A549 (cell line): ENCODE results near the gene CARD10.

ENCODE experiments used
- CHD4 ChIP-seq: fragments of 200-600 bp; sonication (generic); IDR thresholded peaks from 2 replicates; pipeline ENCODE4 v1.6.1; 2016; ENCODE audit warnings: antibody characterized with exemption, mild to moderate bottlenecking, borderline replicate concordance
- EP300 ChIP-seq, 2 experiments: fragments of >200 bp; sonication (Bioruptor Twin); formaldehyde crosslinking; IDR thresholded peaks; 2 replicates in 1 of 2; 3 replicates in 1 of 2; pipeline ENCODE4 v1.6.1; 2016 to 2017
- JUN ChIP-seq, 2 experiments: fragments of >200 bp; sonication (Bioruptor Twin); formaldehyde crosslinking; IDR thresholded peaks; 2 replicates in 1 of 2; 3 replicates in 1 of 2; pipeline ENCODE4 v1.6.1; 2016 to 2017
- POLR2A ChIP-seq: IDR thresholded peaks from 2 replicates; pipeline ENCODE4 v1.6.1; 2012; ENCODE audit warnings: mild to moderate bottlenecking, low read length
- RARB ChIP-seq: fragments of 250-450 bp; sonication (Bioruptor Pico); IDR thresholded peaks from 2 replicates; pipeline ENCODE4 v1.8.0; 2021; ENCODE audit warnings: mild to moderate bottlenecking, moderate library complexity
- TFCP2L1 ChIP-seq: fragments of 250-450 bp; sonication (Bioruptor Pico); IDR thresholded peaks from 2 replicates; pipeline ENCODE4 v1.5.0; 2021; ENCODE audit warnings: mild to moderate bottlenecking
- TF ChIP-seq, protein P1 (sequence below): fragments of >200 bp; sonication (Bioruptor Twin); formaldehyde crosslinking; IDR thresholded peaks from 3 replicates; pipeline ENCODE4 v1.5.1; 2016
- TF ChIP-seq, protein P2 (sequence below): fragments of 450-650 bp; IDR thresholded peaks from 2 replicates; pipeline ENCODE4 v1.6.1; 2014; ENCODE audit warnings: antibody characterized with exemption

DNA sequence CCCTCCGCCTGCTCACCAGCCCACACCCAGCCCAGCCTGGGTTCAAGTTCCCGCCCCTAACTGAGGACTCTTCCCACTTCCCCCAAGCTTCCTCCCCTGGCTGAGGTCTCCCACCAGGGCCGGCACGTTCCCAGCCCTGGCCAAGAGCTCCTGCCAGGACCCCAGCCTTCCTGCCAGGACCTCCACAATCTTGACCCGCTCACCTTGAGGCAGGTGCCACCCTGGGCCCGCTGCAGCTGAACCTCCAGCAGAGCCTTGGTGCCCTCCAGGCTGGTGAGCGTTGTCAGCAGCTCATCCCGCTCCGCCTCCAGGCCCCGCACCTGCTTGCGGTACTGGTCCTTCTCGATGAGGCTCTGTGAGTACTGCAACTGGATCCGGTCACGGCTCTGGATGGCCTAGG, 13.2 kb downstream of the CARD10 start:
- no peak for TF ChIP-seq TFCP2L1 (CRISPR knock-in tag)
- no peak for TF ChIP-seq POLR2A
- TF ChIP-seq, protein P1, sequence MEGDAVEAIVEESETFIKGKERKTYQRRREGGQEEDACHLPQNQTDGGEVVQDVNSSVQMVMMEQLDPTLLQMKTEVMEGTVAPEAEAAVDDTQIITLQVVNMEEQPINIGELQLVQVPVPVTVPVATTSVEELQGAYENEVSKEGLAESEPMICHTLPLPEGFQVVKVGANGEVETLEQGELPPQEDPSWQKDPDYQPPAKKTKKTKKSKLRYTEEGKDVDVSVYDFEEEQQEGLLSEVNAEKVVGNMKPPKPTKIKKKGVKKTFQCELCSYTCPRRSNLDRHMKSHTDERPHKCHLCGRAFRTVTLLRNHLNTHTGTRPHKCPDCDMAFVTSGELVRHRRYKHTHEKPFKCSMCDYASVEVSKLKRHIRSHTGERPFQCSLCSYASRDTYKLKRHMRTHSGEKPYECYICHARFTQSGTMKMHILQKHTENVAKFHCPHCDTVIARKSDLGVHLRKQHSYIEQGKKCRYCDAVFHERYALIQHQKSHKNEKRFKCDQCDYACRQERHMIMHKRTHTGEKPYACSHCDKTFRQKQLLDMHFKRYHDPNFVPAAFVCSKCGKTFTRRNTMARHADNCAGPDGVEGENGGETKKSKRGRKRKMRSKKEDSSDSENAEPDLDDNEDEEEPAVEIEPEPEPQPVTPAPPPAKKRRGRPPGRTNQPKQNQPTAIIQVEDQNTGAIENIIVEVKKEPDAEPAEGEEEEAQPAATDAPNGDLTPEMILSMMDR: no peak
- no peak for TF ChIP-seq RARB
- TF ChIP-seq JUN (IDR thresholded peaks at IDR 0.05): no peak
- no peak for TF ChIP-seq EP300 (IDR thresholded peaks at IDR 0.05)
- TF ChIP-seq, protein P2, sequence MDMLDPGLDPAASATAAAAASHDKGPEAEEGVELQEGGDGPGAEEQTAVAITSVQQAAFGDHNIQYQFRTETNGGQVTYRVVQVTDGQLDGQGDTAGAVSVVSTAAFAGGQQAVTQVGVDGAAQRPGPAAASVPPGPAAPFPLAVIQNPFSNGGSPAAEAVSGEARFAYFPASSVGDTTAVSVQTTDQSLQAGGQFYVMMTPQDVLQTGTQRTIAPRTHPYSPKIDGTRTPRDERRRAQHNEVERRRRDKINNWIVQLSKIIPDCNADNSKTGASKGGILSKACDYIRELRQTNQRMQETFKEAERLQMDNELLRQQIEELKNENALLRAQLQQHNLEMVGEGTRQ: no peak
- TF ChIP-seq CHD4: no peak
